Measurements from ENCODE around the gene SHC3. TPM values are rescaled to one million over a fixed set of nuclear protein-coding genes. Genes with fewer than 3 reads are reported as not detected.

The SHC3 gene
- polyA plus RNA-seq, 1 donor from 2014 or later = 22.9 TPM

GRCh38 chr9:89026876-89027275, 151.7 kb downstream of the SHC3 start:
- no peak overlapping the region for H3K4me3 ChIP-seq (ENCODE audit: low read length)
- H3K9me3 ChIP-seq (ENCODE audit: low read length) = no peaks in the 10 kb centered on the region
- no peaks in the 10 kb centered on the region for H3F3A ChIP-seq (ENCODE audit: insufficient read depth, low read length, poor library complexity, severe bottlenecking)
- no peaks in the 10 kb centered on the region for H3K27me3 ChIP-seq (ENCODE audit: insufficient read depth, low read depth, low read length)
- H3K9me2 ChIP-seq (ENCODE audit: insufficient read depth, low read length) = no peaks in the 10 kb centered on the region
- H3K4me2 ChIP-seq (ENCODE audit: low read length) = no peak overlapping the region
- TF ChIP-seq MXI1 (conservative IDR thresholded peaks at IDR 0.05; ENCODE audit: poor library complexity, severe bottlenecking) (no peak), TAF1 (IDR thresholded peaks at IDR 0.05; ENCODE audit: low read depth) (no peak), CTCF (IDR thresholded peaks at IDR 0.05; ENCODE audit: poor library complexity, severe bottlenecking) (no peak), EP300 (conservative IDR thresholded peaks at IDR 0.05; ENCODE audit: poor library complexity, severe bottlenecking) (no peak), REST (IDR thresholded peaks at IDR 0.05; ENCODE audit: borderline replicate concordance) (no peak), SMC3 (conservative IDR thresholded peaks at IDR 0.05; ENCODE audit: poor library complexity) (no peak), POLR2AphosphoS5 (IDR thresholded peaks at IDR 0.05) (no peak), RAD21 (conservative IDR thresholded peaks at IDR 0.05) (no peak), EZH2 (IDR thresholded peaks at IDR 0.05; ENCODE audit: borderline replicate concordance, insufficient read depth, low read length, poor library complexity, severe bottlenecking) (no peak)
- no peak overlapping the region for H2AFZ ChIP-seq (ENCODE audit: low read depth, low read length)
- no peak overlapping the region for H3K9ac ChIP-seq (ENCODE audit: low read length)
- H4K20me1 ChIP-seq (ENCODE audit: insufficient read depth) = no peaks in the 10 kb centered on the region
- peaks cover 3% of the 10 kb centered on the region for H3K36me3 ChIP-seq (ENCODE audit: insufficient read depth, low read length)
- no peak overlapping the region for H3K27ac ChIP-seq (ENCODE audit: low read length)
- no peaks in the 10 kb centered on the region for H3K79me2 ChIP-seq (replicated peaks; ENCODE audit: insufficient read depth, low read length)

DNA sequence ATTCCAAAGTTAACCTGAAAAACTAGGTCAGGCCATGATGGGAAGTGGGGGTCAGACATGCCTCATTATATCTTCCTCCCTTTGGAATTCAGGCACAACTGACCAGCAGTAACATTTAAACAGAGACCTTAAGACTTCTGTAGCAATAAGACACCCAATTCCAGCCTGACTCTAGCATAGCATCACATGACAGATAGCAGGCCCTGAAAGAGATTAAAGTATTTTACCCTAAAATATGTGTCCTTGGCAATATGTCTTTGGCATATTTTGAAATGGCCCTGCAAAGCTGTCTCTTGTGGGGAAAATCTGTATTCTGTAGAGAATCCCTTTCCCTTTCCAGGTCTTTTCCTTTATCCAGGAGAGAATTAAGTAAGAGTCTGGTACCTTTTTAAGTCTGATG, 153.1 kb downstream of the SHC3 start:
- H3K4me2 ChIP-seq (ENCODE audit: low read length) = no peak overlapping the region
- H3F3A ChIP-seq (ENCODE audit: insufficient read depth, low read length, poor library complexity, severe bottlenecking) = no peaks in the 10 kb centered on the region
- peaks cover 3% of the 10 kb centered on the region for H3K36me3 ChIP-seq (ENCODE audit: insufficient read depth, low read length)
- no peaks in the 10 kb centered on the region for H3K9me3 ChIP-seq (ENCODE audit: low read length)
- TF ChIP-seq REST (IDR thresholded peaks at IDR 0.05; ENCODE audit: borderline replicate concordance) (no peak), MXI1 (conservative IDR thresholded peaks at IDR 0.05; ENCODE audit: poor library complexity, severe bottlenecking) (no peak), SMC3 (conservative IDR thresholded peaks at IDR 0.05; ENCODE audit: poor library complexity) (no peak), POLR2AphosphoS5 (IDR thresholded peaks at IDR 0.05) (no peak), EZH2 (IDR thresholded peaks at IDR 0.05; ENCODE audit: borderline replicate concordance, insufficient read depth, low read length, poor library complexity, severe bottlenecking) (no peak), TAF1 (IDR thresholded peaks at IDR 0.05; ENCODE audit: low read depth) (no peak), CTCF (IDR thresholded peaks at IDR 0.05; ENCODE audit: poor library complexity, severe bottlenecking) (no peak), RAD21 (conservative IDR thresholded peaks at IDR 0.05) (no peak), EP300 (conservative IDR thresholded peaks at IDR 0.05; ENCODE audit: poor library complexity, severe bottlenecking) (no peak)
- H3K27ac ChIP-seq (ENCODE audit: low read length) = no peak overlapping the region
- H3K4me3 ChIP-seq (ENCODE audit: low read length) = no peak overlapping the region
- no peaks in the 10 kb centered on the region for H4K20me1 ChIP-seq (ENCODE audit: insufficient read depth)
- no peak overlapping the region for H2AFZ ChIP-seq (ENCODE audit: low read depth, low read length)
- no peaks in the 10 kb centered on the region for H3K9me2 ChIP-seq (ENCODE audit: insufficient read depth, low read length)
- H3K79me2 ChIP-seq (replicated peaks; ENCODE audit: insufficient read depth, low read length) = no peaks in the 10 kb centered on the region
- no peaks in the 10 kb centered on the region for H3K27me3 ChIP-seq (ENCODE audit: insufficient read depth, low read depth, low read length)
- no peak overlapping the region for H3K9ac ChIP-seq (ENCODE audit: low read length)

All from neural cell (in vitro differentiated cells).